HG02970 (cell line): ENCODE measurements around the gene SNX24.

ENCODE experiments used
- ATAC-seq: cut with Tn5 transposase; IDR thresholded peaks from one replicate; pipeline ENCODE4 v1.9.1; 2021; ENCODE audit warnings: mild to moderate bottlenecking, moderate library complexity, moderate number of reproducible peaks; ENCODE audit not compliant: unreplicated experiment, low FRiP score

The SNX24 gene

GRCh38 chr5:122999947-123000563 lies 154.6 kb downstream of the SNX24 start:
- ATAC-seq, result peak; percentile 94

- no peak for ATAC-seq
These were observed 155.3 kb downstream of the SNX24 start for GRCh38 chr5:123000731-123001130.

GRCh38 chr5:123001808-123002207 lies 156.4 kb downstream of the SNX24 start:
- ATAC-seq, result no peak

GRCh38 chr5:123007182-123007581 lies 161.8 kb downstream of the SNX24 start:
- no peak for ATAC-seq

GRCh38 chr5:123007754-123008153 lies 162.3 kb downstream of the SNX24 start:
- no peak for ATAC-seq

- ATAC-seq, result no peak
These were observed 166.9 kb downstream of the SNX24 start for GRCh38 chr5:123012321-123012720.

GRCh38 chr5:123014689-123015088 lies 169.3 kb downstream of the SNX24 start:
- no peak for ATAC-seq

GRCh38 chr5:123028222-123028621 lies 182.8 kb downstream of the SNX24 start:
- ATAC-seq, result no peak

- ATAC-seq, result no peak
These were observed 187.8 kb downstream of the SNX24 start for GRCh38 chr5:123033157-123033671.

GRCh38 chr5:123035360-123035917 lies 190.0 kb downstream of the SNX24 start:
- no peak for ATAC-seq

GRCh38 chr5:123035918-123036390 lies 190.5 kb downstream of the SNX24 start:
- ATAC-seq, result no peak

GRCh38 chr5:123036391-123037103 lies 191.1 kb downstream of the SNX24 start, which contains the start of gene PPIC:
Gene PPIC, minus strand, starts transcription at chr5:123036725. Its CDS starts 100 bp downstream, at chr5:123036625.
- no peak for ATAC-seq

- no peak for ATAC-seq
These were observed 191.6 kb downstream of the SNX24 start for GRCh38 chr5:123037104-123037418.

GRCh38 chr5:123039673-123040072 lies 194.3 kb downstream of the SNX24 start:
- no peak for ATAC-seq

- no peak for ATAC-seq
These were observed 199.7 kb downstream of the SNX24 start for GRCh38 chr5:123044926-123045617.

GRCh38 chr5:123046222-123046621 lies 200.8 kb downstream of the SNX24 start:
- no peak for ATAC-seq

- ATAC-seq, result no peak
These were observed 202.3 kb downstream of the SNX24 start for GRCh38 chr5:123047706-123048105.

- no peak for ATAC-seq
These were observed 205.8 kb downstream of the SNX24 start for GRCh38 chr5:123051206-123051605.
